Activated CD8-positive, alpha-beta memory T cell treated with anti-CD3 and anti-CD28 coated beads, Interleukin-2, amount 50 U/mL, for 1 hour (primary cell): Measurements from ENCODE around the gene PSMA6.
"Not testable (repeated sequence)": the region's sequence is repeated elsewhere in the genome, so short reads cannot be mapped to it uniquely, and the experiment has no call there.

Experiments used
- DNase-seq: peaks from one replicate; pipeline ENCODE4 v3.0.0-alpha.2; 2020; ENCODE audit errors: extremely low read depth

PSMA6 gene

DNA sequence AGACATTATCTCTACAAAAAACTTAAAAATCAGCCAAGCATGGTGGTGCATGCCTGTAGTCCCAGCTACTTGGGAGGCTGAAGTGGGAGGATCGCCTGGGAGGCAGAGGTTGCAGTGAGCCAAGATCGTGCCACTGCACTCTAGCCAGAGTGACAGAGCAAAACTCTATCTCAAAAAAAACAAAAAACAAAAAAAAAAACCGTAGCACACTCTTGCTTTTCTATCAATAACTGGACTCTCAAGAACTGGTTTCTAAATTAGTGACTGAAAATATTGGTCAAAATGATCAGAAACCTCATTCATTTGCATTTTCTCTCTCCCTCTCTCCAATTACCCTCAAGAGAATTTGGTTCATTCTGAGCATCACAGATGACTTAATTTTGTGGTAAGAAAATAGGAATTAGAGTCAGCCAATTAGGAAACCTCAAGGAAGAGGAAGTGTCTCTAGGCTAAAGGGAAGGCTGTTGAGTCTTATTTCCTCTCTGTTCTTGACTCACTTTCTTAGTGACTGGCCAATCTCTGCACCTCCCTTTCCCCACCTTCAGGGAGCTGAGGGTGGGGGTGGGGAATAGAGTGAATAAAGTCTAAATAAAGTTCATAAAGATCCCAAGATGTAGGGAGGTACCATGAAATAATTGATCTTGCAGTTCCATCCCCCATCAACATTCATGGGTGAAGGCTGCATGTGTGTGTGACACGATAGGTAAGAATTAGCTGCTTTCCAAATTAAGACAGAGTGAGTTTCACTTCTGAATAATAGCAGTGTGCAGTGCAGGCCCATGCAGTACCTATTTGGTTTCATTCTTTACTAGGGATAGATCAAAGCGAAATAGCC lies 6.8 kb upstream of the PSMA6 start:
- DNase-seq, result no peak

DNA sequence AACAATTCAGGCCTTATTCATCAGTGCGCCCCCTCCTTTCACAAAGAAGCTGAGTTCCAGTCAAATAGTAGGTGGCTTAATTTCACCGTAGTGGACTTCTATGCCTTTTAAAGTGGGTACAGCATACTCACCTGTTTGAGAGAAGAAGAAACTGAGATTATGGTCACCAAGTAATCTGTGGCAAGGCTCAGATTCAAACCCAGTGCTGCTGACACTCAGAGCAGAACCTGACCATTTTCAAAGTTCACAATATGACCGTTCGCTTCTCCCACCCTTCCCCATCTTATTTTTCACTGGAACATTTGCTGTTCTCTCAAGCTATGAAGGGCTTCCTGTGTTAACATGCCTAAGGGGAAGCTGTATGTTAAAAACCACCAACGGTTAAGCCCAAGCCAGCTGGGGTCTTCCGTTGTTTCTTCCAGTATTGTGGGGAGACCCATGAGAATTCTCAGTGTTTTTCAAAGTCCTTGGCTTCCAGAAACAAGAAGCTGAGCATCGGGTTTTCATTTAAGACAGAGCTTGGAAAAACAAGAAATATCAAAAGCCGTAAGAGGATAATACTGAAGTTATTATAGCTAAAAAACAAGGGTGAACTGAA lies 6.1 kb upstream of the PSMA6 start:
- no peak for DNase-seq

DNA sequence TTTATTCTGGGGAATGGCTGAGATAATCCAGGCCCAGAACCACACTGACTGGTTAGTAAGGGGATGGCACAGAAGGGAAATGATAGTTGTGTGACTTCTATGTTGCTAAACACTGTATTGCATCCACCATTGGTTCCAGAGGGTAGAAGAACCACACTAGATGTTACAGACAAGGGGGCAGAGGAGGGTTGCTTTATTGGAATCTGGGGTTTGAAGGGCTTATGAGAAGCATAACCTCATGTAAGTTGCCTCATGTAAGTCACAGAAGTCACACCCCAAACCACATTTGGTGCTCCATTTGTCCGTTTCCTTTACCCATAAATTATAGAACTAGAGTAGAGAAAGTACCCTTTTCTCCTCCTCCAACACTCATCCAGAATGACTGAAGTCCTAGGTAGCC lies 5.5 kb upstream of the PSMA6 start:
- no peak for DNase-seq

DNA sequence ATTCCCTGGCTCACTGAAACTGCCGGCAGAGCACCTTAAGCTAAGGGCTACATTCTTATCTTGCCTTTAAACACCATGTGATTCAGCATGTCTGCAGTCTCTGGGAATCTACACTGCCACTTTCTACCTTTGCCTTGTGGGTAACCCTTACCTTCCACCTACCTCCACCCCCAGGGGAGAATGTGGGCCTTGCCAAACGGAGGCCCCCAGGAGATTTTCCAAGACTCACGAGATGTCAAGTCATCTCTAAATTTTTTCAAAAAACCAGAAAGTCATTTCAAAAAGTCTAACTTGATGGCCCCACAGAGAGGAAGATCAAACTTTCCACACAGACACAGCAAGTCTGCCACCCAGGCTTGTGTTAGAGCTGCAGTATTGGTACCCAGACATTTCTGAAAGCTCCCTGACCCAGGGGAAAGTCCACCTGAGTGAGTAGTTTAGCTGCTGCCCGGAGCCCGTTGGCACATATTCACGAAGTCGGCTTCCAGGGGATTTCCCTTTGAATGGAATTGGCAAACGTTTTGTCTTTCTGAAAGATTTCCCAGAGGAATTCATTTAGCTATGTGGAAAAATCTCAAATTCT lies 4.7 kb upstream of the PSMA6 start:
- DNase-seq, result no peak

DNA sequence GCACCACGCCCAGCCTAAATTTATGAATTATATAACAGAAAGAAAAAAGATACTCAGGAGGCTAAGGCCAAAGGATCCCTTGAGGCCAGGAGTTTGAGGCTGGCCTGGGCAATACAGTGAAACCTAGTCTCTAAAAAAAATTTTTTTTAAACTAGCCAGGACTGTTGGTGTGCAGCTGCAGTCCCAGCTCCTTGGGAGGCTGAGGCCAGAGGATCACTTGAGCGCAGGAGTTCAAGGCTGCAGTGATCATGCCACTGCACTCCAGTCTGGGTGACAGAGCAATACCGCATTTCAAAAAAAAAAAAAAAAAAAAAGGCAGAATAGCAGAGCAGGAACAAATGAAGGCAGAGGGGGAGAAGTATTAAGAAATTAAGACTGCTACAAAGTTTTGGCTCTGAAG lies 2.6 kb upstream of the PSMA6 start:
- DNase-seq, result no peak

DNA sequence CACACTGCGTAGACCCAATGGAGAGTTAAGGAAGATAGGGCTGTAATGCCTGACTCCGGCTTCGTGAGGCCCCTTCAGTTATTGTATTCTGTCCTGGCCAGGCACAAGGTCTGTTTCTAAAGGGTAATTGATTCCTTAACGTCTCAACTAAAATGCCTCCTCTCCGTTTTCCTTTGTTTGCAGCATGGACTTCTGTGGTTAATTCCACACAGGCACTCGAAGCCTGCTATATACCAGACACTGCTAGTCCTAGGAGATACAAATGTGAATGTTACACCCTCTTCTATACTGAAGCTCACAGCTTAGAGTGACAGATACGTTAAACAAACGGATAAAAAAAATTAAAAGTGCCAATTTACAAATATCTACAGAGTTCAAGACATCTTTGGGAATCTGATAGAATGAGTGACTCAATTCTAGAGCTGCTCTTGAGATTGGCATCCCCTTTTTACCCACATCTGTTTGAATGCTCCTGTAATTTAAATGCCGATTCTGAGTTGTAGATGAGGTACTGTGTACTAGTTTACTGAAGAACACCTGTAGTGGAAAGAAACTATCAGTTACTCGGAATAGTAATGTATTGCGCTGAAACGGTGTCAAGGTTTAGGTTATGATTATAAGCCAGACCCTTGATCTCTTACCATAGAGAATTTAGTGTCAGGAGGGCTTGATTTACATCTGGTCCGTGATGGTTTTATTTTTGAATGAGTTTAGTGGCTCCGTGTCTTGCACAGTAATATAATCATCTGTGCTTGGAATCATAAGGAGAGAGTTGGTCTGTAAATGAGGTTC lies 784 bp downstream of the PSMA6 start:
- no peak for DNase-seq

DNA sequence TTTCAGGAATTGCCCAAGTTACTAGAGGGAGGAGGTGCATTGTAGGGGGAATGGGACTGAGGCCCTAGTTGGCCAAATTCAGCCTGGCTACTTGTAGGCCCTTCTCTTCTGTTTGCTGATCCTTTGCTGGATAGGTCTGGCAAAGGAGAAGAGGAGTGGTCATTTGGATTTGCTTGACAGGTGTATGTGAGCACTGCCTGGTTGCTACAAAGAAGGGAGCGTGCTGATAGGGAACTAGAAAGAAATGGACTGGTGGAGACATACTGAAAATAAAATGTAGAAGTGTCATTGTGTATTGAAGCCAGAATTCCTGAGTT lies 3.6 kb downstream of the PSMA6 start:
- DNase-seq, result no peak

DNA sequence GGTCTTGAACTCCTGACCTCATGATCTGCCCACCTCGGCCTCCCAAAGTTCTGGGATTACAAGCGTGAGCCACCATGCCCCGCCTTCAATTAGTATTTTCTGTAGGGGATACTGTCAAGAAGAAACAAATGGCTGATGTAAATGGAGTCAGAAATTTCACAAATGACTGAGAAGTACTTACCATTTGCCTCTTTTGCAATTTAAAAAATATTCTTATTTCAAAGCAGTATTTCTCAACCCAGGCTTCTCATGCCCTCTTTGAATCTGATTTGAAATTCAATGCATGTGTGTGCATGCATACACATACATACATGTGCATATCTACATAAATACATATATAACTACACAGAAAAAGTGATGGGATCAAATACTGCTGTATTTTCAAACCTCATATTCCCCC lies 4.4 kb downstream of the PSMA6 start:
- no peak for DNase-seq

DNA sequence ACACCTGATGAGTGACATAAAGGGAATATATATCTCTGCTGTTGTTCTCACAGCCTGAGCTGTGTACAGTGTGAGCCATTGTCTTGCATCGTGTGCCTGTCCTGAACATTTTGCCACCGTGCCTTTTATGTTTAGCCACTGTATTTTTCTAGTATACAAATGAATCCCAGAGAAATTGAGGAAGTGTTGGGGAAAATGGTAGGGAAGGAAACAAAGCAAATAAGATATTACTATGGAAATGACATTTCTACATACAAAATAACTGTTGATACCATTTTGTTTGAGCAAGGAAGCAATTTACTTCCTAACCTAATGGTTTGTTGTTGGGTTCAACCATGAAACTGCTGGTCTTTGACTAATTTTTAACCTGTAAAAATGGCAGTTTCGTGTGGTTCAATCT lies 5.5 kb downstream of the PSMA6 start:
- DNase-seq, result no peak

DNA sequence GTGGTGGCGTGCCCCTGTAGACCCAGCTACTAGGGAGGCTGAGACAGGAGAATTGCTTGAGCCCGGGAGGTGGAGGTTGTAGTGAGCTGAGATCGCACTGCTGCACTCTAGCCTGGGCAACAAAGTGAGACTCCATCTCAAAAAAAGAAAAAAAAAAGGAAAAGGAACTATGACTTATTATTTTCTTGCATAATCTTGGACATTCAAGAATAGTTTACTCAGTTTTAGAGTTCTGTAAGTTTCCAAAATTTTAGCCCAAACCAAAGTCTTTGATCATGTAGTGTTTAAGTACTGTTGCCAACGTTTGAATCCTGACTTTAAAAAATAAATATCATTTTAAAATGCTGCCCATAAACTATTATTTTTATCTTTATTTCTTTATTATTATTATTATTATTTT lies 6.2 kb downstream of the PSMA6 start:
- no peak for DNase-seq

DNA sequence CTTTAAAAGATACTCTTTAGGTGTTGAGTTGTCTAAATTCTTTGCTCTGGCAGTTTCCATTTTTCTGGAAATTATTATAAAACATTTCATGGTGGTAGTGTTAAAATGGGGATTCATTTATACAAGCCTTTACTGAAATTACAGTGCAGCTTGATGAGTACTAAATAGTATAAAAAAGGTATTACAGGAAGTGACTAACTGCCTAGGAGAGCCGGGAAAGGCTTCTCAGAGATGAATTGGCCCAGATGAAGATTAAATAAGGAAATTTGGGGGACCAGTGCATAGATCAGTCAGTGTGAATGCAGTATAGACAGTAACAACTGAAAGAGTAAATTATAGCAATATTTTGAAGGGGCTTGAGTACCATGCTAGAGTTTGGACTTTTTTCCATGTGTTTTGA lies 7.5 kb downstream of the PSMA6 start:
- no peak for DNase-seq

DNA sequence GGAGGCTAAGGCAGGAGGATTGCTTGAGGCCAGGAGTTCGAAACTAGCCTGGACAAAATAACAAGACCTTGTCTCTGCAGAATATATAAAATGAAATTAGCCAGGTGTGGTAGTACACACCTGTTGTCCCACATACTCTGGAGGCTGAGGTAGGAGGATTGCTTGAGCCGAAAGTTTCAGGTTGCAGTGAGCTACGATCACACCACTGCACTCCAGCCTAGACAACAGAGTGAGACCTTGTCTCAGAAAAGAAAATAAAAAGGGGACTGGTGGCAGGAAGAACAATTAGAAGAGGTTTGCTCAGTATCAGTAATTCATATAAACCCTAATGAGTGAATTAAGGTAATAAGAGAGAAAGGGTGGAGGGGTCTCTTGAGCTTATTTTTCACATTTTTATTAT lies 8.0 kb downstream of the PSMA6 start:
- DNase-seq, result no peak

DNA sequence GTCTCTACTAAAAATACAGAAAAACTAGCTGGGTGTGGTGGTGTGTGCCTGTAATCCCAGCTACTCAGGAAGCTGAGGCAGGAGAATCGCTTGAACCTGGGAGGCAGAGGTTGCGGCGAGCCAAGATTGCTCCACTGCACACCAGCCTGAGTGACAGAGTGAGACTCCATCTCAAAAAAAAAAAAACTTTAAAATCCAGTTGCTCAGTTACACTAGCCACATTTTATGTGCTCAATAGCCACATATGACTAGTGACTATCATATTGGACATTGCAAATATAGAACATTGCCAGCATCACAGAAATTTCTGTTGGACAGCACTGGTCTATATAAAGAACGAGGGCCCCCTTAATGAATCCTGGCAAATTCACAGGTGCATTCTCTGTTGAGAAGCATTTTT lies 9.2 kb downstream of the PSMA6 start:
- DNase-seq, result not testable (repeated sequence)

DNA sequence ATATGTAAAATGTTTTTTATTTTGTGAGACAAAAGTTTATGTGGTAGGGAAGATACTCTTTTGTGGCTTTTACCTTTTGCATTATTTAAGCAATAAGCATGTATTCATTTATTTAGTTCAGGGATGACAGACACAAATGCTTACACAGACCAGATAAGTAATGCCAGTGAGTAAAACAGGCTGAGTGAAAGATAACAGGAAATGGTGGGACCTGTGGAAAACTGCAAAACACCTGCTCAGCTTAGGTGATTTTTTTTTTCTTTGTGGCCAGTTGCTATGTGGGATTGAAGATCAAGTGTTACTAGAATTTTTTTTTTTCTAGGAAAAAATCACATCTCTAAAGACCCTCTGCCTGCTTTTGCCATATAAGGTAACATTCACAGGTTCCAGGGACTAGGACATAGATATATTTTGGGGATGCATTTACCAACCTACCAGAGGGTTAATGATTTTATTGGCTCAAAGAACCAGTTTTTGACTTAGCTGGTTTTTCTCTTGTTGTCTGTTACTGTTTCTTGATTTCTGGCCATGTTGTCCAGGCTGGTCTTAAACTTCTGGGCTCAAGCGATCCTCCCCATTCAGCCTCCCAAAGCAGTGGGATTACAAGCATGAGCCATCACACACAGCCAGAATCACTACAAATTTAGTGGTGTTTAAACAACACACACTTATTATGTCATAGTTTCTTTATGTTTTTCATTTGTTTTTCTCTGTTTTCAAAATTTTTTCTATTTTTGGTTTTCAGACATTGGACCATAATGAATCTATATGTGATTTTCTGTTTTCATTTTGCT lies 9.8 kb downstream of the PSMA6 start:
- no peak for DNase-seq

DNA sequence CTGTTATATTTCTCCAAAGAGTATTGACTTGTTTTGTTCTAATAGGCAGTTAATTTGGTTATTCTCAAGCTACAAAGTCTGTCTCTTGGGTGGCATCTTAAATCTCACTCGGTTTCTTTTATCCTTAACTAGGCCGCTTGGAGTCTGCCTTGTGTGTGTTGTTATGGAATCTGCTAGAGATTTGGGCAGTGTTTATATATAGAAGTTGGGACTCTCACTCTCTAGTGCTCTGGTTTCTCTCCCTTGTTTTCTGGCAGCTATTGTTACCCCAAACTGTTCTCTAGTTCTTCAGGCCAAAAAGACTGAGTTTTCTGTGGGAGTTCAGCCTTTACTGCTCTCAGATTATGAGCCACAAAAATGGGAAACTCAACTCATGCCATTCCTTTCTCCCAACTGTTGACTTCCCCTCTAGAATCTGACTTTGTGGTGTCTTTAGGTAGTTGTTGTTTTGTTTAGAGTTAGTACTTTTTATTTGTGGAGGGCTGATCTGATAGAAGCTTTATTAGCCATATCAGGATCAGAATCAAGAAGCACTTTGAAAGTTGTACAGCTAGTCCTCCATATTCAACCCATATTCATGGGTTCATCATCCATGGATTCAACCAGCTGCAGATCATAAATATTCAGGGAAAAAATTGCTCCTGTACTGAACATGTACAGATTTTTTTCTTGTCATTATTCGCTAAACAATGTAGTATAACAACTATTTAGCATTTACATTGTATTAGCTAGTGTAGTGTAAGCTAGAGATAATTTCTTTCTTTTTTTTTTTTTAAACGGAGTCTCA lies 11.2 kb downstream of the PSMA6 start:
- no peak for DNase-seq

DNA sequence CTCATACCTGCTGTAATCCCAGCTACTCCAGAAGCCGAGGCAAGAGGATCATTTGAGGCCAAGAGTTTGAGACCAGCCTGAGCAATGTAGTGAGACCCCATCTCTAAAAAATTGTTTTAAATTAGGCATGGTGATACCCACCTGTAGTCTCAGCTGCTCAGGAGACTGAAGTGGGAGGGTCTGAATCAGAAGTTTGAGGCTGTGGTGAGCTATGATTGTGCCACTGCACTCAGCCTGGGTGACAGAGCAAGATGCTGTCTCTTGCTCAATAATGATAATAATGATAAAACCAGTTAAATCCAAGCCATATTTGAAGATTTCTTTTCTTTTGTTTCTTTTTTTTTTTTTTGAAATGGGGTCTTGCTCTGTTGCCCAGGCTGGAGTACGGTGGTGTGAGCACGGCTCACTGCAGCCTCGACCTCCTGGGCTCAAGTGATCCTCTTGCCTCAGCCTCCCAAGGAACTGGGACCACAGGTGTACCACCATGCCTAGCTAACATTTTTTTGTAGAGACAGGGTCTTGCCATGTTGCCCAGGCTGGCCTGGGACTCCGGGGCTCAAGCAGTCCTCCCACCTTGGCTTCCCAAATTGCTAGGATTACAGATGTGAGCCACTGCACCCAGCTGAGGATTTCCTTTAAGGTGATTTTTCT lies 12.8 kb downstream of the PSMA6 start:
- no peak for DNase-seq

DNA sequence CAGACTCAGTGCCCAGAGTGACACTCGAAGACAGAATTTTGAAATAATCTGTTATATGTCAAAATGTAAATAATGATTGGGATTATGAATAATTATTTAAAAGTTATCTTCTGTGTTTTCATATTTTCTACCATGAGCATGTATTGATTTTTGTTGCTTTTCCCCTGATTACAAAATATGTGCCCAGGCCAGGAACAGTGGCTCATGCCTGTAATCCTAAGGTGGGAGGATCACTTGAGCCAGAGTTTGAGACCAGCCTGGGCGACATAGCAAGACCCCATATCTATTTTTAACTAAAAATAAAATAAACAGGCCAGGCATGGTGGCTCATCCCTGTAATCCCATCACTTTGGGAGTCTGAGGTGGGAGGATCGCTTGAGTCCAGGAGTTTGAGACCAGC lies 13.5 kb downstream of the PSMA6 start:
- DNase-seq, result no peak

DNA sequence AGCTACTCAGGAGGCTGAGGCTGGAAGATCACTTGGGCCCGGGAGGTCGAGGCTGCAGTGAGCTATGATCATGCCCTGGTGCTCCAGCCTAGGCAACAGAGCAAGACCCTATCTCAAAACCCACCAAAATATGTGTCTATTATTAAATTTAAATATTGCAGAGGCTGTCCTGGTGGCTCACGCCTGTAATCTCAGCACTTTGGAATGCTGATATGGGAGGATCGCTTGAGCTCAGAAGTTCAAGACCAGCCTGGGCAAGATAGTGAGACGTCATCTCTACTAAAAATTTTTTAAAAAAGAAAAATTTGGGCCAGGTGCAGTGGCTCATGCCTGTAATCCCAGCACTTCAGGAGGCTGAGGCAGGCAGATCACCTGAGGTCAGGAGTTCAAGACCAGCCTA lies 13.9 kb downstream of the PSMA6 start:
- no peak for DNase-seq

DNA sequence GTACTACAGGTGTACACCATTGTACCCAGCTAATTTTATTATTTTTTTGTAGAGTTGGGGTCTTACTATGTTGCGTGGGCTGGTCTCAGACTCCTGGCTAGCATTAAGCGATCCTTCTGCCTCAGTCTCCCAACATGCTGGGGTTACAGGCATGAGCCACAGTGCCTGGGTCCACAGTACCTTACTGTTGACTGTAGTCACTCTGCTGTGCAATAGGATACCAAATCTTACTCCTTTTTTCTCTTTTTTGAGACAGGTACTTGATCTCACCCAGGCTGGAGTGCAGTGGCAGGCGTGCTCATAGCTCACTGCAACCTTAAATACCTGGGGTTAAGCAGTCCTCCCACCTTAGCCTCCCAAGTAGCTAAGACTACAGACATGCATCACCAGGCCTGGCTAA lies 25.6 kb downstream of the PSMA6 start:
- DNase-seq, result no peak

DNA sequence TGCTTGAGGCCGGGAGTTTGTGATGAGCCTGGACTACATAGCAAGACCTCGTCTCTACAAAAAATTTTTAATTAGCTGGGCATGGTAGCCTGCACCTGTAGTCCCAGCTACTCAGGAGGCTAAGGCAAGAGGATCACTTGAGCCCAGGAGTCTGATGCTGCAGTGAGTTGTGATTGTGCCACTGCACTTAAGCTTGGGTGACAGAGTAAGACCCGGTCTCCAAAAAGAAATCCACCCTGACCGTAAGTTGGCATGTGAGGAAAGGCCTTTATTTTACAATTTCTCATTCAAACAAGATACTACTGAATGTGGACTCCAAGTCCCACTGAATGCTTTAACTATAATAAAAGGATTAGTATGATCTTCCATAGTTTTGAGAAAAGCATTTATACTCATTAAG lies 27.3 kb downstream of the PSMA6 start:
- DNase-seq, result no peak

DNA sequence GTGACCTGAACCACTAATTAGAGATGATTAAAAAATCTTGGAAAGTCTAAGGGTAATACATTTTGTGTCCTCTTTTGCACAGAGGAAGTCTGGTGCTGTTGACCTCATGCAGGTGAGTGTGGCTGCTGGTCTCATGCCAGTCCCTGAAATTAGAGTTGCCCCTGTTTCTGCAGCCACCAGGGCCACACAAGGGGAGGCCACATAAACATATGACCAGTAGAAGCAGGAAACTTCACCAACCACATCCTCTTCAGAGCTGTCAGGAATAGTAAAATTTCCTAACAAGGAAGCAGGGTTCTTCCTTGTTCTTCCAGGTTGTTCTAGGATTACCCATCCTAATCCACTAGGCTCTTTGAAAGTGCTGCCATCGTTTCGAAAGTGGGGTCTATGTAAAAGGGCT lies 28.3 kb downstream of the PSMA6 start:
- no peak for DNase-seq
